VCaP (cell line): Measurements from ENCODE around the gene SLCO4A1.

ENCODE experiments used
- H3K27ac ChIP-seq: fragments of 450-650 bp; 2 replicates; pipeline ENCODE4 v1.5.1; 2017
- TF ChIP-seq, protein P1 (sequence below): fragments of 450-650 bp; conservative IDR thresholded peaks from 2 replicates; pipeline ENCODE4 v1.5.1; 2017; ENCODE audit warnings: mild to moderate bottlenecking, moderate library complexity

Gene SLCO4A1

DNA sequence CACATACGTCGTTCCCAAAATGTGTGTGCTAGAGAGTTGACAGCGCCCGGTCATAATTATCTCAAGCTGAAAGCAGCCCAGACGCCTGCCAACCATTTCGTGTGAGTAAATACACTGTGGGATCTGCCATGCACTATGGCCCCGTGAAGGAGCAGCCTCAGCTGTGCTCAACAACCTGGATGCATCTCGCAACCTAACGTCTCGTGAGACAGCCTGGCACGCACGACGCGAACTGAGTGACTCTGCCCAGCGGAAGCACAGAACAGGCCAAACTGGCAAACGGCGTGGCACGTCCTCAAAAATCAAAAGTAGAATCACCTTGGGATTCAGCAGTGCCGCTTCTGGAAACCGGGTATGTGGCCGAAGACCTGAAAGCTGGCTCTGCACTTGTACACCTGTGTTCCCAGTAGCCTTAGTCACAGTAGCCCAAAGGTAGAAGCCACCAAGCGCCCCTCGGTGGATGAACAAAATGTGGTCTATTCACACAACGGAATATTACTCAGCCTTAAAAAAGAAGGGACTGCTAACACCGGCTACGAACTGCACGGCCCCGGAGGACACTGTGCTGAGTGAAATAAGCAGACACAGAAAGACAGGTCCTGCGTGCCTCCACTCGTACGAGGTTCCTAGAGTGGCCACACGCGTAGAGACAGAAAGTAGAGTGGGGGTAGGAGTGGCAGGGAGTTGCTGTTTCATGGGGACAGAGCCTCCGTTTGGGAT is 27.2 kb upstream of the SLCO4A1 start:
- TF ChIP-seq, protein P1, sequence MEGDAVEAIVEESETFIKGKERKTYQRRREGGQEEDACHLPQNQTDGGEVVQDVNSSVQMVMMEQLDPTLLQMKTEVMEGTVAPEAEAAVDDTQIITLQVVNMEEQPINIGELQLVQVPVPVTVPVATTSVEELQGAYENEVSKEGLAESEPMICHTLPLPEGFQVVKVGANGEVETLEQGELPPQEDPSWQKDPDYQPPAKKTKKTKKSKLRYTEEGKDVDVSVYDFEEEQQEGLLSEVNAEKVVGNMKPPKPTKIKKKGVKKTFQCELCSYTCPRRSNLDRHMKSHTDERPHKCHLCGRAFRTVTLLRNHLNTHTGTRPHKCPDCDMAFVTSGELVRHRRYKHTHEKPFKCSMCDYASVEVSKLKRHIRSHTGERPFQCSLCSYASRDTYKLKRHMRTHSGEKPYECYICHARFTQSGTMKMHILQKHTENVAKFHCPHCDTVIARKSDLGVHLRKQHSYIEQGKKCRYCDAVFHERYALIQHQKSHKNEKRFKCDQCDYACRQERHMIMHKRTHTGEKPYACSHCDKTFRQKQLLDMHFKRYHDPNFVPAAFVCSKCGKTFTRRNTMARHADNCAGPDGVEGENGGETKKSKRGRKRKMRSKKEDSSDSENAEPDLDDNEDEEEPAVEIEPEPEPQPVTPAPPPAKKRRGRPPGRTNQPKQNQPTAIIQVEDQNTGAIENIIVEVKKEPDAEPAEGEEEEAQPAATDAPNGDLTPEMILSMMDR, result no peak
- H3K27ac ChIP-seq, result no peak overlapping the region

DNA sequence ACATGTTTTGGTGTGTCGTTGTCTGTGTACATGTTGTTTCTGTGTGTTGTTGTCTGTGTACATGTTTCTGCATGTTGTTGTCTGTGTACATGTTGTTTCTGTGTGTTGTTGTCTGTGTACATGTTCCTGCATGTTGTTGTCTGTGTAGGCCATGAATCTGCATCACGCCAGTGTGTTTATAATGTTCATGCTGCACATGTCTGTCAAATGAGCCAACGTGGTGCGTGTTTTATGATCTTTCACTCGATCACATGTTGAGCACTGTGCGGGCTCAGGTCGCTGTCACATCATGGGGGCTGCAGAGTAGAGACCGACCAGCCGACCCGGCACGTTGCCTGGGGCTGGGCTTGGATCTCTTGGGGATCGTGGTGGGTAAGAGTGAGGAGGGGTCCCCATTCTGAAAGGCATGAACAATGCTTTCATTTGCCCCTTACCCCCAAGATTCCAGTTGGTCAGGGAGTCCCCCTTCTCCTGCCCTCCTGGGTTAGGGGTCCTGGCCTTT is 26.5 kb upstream of the SLCO4A1 start:
- TF ChIP-seq, protein P1, result no peak
- no peak overlapping the region for H3K27ac ChIP-seq

DNA sequence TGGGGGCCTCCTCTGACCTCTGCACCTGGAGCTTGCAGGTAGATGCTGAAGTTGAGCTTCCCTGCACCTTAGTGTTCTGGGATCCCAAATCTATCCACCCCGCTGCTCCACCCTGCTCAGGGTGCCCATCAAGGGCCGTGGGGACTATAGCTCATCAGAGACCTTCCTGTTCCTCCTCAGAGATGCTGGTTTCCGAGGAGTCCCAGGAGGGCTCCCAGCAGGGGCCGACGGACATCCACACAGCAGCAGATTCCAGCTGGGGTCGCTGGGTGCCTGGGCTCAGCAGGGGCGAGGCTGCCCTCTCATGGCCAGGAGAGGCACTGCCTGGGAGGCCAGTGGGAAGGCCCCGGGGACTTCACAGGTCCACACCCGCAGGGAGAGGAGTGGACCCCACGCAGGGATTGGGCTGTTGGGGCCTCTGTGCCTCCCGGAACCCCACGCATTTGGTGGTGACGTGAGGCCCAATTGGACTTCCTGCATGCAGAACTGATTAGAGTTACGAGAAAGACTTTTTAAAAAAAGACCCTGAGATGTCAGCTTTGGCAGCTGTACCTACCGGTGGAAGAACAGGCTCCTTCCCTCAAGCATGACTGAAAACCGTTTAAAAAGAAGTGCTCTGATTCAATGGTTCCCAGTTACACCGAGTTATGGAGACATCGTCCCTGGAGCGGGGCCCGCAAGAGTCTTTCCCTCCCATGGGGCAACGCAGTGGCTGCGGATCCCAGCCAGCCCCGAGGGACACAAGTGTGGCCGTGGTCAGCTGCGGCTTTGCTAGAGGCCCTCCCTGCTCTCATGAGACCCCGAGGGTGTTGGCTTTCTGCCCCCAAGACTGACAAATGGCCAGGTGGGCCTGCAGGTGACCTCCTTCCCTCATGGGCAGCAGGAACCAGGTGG is 25.3 kb upstream of the SLCO4A1 start:
- TF ChIP-seq, protein P1, result peak; percentile 99
- peak overlapping the region; percentile 16; the same call in 1 of the 2 replicates for H3K27ac ChIP-seq

DNA sequence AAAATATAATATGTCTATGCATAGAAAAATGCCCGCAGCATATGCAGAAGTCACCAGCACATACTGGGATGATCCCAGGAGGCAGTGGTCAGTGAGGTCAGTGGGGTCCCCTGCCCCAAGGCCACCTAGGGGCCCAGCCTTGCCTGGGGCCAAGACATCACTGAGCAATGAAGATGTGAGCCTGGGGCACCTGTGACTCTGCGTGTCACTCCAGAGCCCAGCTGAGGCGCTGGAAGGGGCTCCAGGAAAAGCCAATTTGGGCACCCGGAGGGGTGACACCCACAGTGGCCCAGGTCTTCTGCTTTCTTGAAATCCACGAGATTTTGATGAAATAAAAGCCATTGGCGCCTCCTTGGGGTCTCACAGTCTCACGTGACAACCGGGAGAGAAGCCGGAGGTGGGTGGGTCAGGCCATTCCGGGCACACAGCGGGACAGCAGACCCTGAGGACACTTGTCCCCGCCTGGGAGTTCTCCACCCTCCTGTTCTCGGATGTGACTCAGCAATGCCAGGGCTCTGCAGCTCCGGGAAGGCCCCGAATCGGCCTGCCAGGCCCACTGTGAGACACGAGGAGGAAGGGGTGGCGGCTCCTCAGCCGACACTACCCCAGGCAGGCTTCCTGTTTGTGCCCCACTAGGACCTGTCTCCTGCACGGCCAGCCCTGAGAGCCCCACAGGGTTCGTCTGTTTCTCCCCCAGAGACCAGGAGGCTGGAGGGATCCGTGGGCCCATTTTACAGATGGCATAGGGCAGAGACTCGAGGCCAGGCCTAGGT is 24.4 kb upstream of the SLCO4A1 start:
- H3K27ac ChIP-seq, result peak overlapping the region; percentile 16; the same call in 1 of the 2 replicates
- TF ChIP-seq, protein P1, result no peak

DNA sequence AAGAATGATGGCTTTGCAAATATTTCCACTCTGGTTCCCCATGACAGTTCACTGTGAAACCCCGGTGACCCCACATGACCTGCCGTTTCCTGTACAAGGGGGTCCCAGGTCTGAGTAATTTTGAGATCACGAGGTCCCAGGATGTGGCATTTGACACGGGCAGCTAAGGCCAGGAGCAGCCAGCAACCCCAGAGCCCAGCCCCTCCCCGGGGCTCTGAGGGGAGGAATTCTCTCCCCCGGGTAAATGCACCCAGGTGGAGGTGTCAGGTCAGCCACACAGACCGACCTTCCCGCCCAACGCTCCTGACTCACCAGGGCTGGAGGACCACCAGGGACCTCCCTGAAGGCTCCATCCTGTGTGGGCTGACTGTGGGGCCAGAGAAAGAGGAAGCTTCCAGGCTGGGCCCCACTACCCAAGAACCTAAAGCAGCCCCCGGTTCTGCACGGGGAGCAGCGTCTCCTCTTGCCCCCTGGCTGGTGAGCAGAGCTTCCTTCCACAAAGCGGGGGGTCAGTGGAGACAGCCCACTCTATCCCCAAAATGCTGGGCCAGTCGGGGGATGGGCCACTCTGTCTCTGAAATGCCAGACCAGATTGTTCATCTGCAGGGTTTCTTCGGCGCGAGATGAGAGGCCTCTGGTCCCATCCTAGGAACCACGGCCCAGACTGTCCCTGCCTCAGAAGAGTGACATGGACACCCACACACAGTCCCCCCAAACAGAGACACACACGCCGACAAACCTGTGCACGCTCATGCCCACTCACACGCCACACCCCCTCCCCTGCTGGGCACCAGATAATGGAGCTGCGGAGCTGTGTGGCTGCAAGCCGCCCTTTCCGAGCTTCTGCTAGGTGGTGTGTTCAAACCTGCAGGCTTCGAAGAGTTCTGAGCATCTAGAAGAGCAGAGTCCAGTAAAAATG is 23.4 kb upstream of the SLCO4A1 start:
- peak overlapping the region; percentile 16; the same call in 1 of the 2 replicates for H3K27ac ChIP-seq
- TF ChIP-seq, protein P1, result no peak

DNA sequence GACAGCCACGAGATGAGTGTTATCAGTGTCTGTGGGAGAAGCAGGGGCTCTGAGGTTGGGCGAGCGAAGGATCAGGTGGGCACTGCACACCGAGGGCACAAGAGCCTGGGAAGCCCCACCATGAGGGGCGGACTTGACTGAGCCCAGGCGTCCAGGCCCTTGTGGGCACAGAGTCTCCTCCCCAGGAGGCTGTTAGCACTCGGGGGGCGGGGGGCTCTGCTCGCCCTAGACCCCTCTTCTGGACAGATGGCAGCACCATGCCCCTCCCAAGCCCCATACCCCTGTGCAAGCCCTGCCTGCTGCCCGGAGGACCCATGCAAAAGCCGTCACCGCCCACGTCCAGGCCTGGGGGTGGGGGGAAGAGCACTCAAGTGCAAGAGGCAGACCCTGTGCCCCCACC is 21.7 kb upstream of the SLCO4A1 start:
- TF ChIP-seq, protein P1, result no peak

More for the DNA sequence above, 21.7 kb upstream of the SLCO4A1 start:
- peak overlapping the region; percentile 34; the same call in 1 of the 2 replicates for H3K27ac ChIP-seq
